Calu3 (cell line): ENCODE measurements around the gene NELFB. TPM values are rescaled to one million over a fixed set of nuclear protein-coding genes. Genes with fewer than 3 reads are reported as not detected.

Source experiments
- BruUV-seq: library from RNA; stranded (reverse); fragments of 400-500 nt; replicated peaks from 2 replicates; lab custom pipeline; 2021; lab: Mats Ljungman, UMichigan
- CTCF ChIA-PET: fragments of 300-600 bp; sonication (Branson Sonifier 250); formaldehyde crosslinking; loops from one replicate; lab custom pipeline; 2022; ENCODE audit warnings: antibody characterized with exemption; lab: Charles Lee
- DNase-seq: peaks from one replicate; pipeline ENCODE4 v3.0.0; 2022
- H3K27ac Mint-ChIP-seq: one replicate; pipeline ENCODE4 v1.8.0; 2022; ENCODE audit warnings: mixed read lengths; ENCODE audit not compliant: unreplicated experiment
- H3K27me3 Mint-ChIP-seq: one replicate; pipeline ENCODE4 v1.8.0; 2022; ENCODE audit warnings: mixed read lengths; ENCODE audit not compliant: unreplicated experiment
- H3K36me3 Mint-ChIP-seq: one replicate; pipeline ENCODE4 v1.8.0; 2022; ENCODE audit warnings: mild to moderate bottlenecking, moderate library complexity, mixed read lengths; ENCODE audit not compliant: insufficient read depth, unreplicated experiment
- H3K4me1 Mint-ChIP-seq: one replicate; pipeline ENCODE4 v1.8.0; 2022; ENCODE audit warnings: mild to moderate bottlenecking, low read depth, mixed read lengths; ENCODE audit not compliant: unreplicated experiment
- H3K4me3 Mint-ChIP-seq: one replicate; pipeline ENCODE4 v1.8.0; 2022; ENCODE audit warnings: mild to moderate bottlenecking, low read depth, moderate library complexity, mixed read lengths; ENCODE audit not compliant: unreplicated experiment
- H3K9me3 Mint-ChIP-seq: one replicate; pipeline ENCODE4 v1.8.0; 2022; ENCODE audit warnings: low read depth, mixed read lengths; ENCODE audit not compliant: unreplicated experiment
- intact Hi-C: fragments of 100-400 bp; cut with micrococcal nuclease; formaldehyde crosslinking; loops from one replicate; pipeline ENCODE4 v1.10.0; 2022; ENCODE audit not compliant: unreplicated experiment
- total RNA-seq: library from RNA; stranded (reverse); gene quantifications from 2 replicates; pipeline ENCODE4 v1.2.3, GENCODE V29; 2022
- TF ChIP-seq, protein P1 (sequence below): fragments of 200-600 bp; IDR thresholded peaks from one replicate; pipeline ENCODE4 v1.8.0; 2022; ENCODE audit warnings: antibody characterized with exemption; ENCODE audit not compliant: unreplicated experiment

Gene NELFB
- total RNA-seq, 1 experiment from 2014 or later, result 43.5 TPM

DNA sequence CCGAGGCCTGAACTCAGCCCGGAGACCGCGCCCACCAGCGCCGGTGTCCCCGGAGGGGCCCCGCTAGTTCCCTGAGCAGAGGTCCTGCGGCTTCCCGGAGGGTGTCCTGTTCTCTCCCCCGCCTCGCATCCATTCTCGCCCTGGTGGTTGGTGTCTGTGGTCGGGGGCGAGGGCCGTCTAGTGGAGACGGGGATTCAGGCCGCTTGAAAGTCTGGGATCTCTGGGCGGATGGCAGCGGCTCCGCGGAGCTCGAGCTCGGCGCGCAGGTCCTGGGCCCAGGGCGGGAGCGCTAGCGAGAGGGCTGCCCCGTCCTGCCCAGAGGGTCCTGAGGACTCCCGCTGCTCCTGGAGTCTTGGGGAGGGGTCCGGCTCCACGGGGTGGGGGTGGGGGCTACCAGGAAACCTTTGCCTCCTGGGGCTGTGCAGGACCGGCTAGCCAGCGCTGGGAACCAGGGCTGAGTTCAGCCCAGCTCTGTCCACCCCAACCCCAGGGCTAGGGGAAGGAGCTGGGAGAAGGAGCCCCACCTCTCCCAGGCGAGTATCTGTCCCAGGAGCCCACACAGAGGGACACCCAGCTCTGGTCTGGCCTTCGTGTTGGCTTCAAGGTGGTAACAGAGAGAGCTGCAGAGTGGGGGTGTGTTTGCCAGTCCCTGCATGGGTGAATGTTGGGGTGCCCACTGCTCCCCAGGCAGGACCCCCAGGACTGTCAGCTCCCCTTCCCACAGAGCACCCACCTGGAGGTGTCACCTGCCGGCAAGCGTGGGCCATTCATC, 26.4 kb downstream of the NELFB start:
- CTCF ChIA-PET, result interaction anchor here (0.7 kb wide), 1 partner anchor 47 kb away, joined by 4 read pairs; no protein-coding TSS in a partner anchor
- TF ChIP-seq, protein P1, sequence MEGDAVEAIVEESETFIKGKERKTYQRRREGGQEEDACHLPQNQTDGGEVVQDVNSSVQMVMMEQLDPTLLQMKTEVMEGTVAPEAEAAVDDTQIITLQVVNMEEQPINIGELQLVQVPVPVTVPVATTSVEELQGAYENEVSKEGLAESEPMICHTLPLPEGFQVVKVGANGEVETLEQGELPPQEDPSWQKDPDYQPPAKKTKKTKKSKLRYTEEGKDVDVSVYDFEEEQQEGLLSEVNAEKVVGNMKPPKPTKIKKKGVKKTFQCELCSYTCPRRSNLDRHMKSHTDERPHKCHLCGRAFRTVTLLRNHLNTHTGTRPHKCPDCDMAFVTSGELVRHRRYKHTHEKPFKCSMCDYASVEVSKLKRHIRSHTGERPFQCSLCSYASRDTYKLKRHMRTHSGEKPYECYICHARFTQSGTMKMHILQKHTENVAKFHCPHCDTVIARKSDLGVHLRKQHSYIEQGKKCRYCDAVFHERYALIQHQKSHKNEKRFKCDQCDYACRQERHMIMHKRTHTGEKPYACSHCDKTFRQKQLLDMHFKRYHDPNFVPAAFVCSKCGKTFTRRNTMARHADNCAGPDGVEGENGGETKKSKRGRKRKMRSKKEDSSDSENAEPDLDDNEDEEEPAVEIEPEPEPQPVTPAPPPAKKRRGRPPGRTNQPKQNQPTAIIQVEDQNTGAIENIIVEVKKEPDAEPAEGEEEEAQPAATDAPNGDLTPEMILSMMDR, result no peak
- Mint-ChIP-seq H3K27me3 (no peaks in the 10 kb centered on the region), H3K27ac (peak overlapping the region; percentile 68), H3K4me3 (peak overlapping the region; percentile 47), H3K4me1 (peaks cover 18% of the 10 kb centered on the region), H3K9me3 (no peaks in the 10 kb centered on the region), H3K36me3 (peaks cover 43% of the 10 kb centered on the region)
- no peak for DNase-seq
- no TSS peak for BruUV-seq
- intact Hi-C loops, result no loop called here

DNA sequence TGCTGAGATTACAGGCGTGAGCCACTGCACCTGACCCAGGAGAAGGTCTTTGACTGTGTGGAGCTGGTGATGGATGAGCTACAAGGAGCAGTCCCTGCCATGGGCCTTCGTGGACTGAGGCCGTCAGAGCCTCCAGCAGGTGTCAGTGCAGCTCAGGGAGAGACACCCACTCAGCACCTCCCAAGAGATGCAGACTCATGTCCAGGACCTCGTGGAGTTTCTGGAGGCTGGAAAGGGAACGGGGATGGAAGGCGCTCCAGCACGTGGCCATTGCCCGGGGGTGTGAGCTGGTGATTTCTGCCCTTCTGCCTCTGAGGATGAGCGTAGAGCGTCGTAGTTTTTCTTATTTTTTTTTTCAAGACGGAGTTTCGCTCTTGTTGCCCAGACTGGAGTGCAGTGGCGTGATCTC, 31.9 kb downstream of the NELFB start:
- intact Hi-C loops, result no loop called here
- H3K9me3 Mint-ChIP-seq, result no peaks in the 10 kb centered on the region
- no peak overlapping the region for H3K4me3 Mint-ChIP-seq
- no TSS peak for BruUV-seq
- DNase-seq, result peak; percentile 75
- no peaks in the 10 kb centered on the region for H3K27me3 Mint-ChIP-seq
- peak overlapping the region; percentile 34 for H3K27ac Mint-ChIP-seq
- TF ChIP-seq, protein P1, result peak; percentile 34
- peaks cover 17% of the 10 kb centered on the region for H3K4me1 Mint-ChIP-seq
- CTCF ChIA-PET, result interaction anchor here (0.7 to 1.2 kb wide), 7 partner anchors 9 to 155 kb away, joined by 3 to 8 read pairs (median 3); partner anchors contain the start of genes ENTPD8, NELFB, NOXA1 and NRARP
- peaks cover 31% of the 10 kb centered on the region for H3K36me3 Mint-ChIP-seq

DNA sequence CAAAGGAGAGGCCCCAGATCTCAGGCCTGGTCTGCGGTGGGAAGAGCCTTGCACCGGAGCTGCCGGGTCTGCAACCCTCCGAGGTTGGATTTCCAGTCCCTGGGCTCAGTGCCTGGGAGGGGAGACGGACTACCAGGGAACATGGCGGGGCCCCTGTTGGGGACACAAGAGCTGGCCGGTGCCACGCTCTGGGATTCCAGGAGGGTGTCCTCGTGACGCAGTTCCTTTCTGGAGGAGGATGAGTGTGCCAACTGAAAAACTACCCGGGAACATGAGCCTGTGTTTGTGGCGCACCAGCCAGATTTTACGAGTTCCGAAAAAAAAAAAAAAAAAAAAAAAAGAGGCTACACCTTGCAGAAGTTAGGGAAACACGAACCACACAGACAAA, 38.0 kb downstream of the NELFB start:
- Mint-ChIP-seq H3K27me3 (no peaks in the 10 kb centered on the region), H3K4me3 (peak overlapping the region; percentile 57), H3K36me3 (peaks cover 35% of the 10 kb centered on the region), H3K27ac (peak overlapping the region; percentile 96), H3K4me1 (peaks cover 27% of the 10 kb centered on the region), H3K9me3 (no peaks in the 10 kb centered on the region)
- DNase-seq, result no peak
- intact Hi-C loops, result loop anchor here (10.0 kb wide), 1 partner anchor 122 kb away; no protein-coding TSS in a partner anchor
- BruUV-seq, result TSS peak; percentile 65
- CTCF ChIA-PET, result interaction anchor here (0.7 to 1.7 kb wide), 4 partner anchors 16 to 600 kb away, joined by 3 to 7 read pairs (median 6); partner anchors contain the start of genes ENTPD8 and TOR4A
- TF ChIP-seq, protein P1, result no peak

DNA sequence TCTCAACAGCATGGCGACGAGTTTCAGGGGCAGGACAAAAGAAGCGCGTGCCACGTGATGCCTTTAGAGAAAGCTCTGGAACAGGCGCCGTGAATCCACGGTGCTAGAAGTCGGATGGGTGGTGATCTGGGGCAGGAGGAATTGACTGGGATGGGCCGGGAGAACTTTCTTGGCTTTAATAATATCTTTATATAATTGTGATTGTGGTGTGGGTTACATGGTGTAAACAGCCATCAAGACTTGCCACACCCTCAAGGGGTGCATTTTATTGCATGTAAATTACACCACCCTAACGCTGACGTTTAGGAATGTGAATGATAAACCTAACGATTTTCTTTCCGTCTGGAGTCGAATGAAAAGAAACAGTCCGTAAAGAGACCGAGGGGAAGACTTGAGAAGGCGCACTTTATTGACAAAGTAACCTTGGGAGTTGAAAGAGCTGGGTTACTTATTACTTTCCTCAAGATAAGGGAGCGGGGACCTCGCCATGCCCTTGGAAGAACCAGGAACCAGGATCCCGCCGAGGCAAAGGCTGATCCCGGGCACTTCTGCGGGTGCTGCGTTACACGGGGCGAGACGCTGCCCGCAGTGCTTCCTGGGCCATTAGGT, 38.5 kb downstream of the NELFB start:
- TF ChIP-seq, protein P1, result no peak
- Mint-ChIP-seq H3K9me3 (no peaks in the 10 kb centered on the region), H3K27me3 (no peaks in the 10 kb centered on the region), H3K36me3 (peaks cover 37% of the 10 kb centered on the region), H3K27ac (peak overlapping the region; percentile 96), H3K4me3 (peak overlapping the region; percentile 57), H3K4me1 (peaks cover 27% of the 10 kb centered on the region)
- intact Hi-C loops, result loop anchor here (10.0 kb wide), 1 partner anchor 121 kb away; no protein-coding TSS in a partner anchor
- peak; percentile 84 for DNase-seq
- CTCF ChIA-PET, result interaction anchor here (0.7 to 1.7 kb wide), 5 partner anchors 17 to 600 kb away, joined by 3 to 7 read pairs (median 5); partner anchors contain the start of genes ENTPD8, EXD3, NOXA1 and TOR4A
- no TSS peak for BruUV-seq
